Tibial artery (tissue), 4 donors: ENCODE measurements around the gene HDAC4.

Experiments used
- DNase-seq, 2 donors: peaks; one replicate each; pipeline ENCODE4 v3.0.0-alpha.2; 2019
- H3K27ac ChIP-seq, 2 donors: fragments of 200-600 bp; sonication (generic) in 1 of 2; 1 replicate in 1 of 2; 2 replicates in 1 of 2; pipeline ENCODE4 v1.5.1; 2018 to 2019; ENCODE audit warnings: mild to moderate bottlenecking in 1 of 2
- H3K27me3 ChIP-seq, 2 donors: fragments of 200-600 bp; sonication (generic) in 1 of 2; one replicate each; pipeline versions ENCODE4 v1.5.1 to v1.6.0; 2016 to 2019
- H3K36me3 ChIP-seq, 3 donors: fragments of 200-600 bp; sonication (generic) in 2 of 3; one replicate each; pipeline ENCODE4 v1.5.1; 2016 to 2019; ENCODE audit warnings: mild to moderate bottlenecking in 2 of 3
- H3K4me1 ChIP-seq, 4 donors: fragments of 200-600 bp; sonication (generic) in 2 of 4; 1 replicate in 3 of 4; 2 replicates in 1 of 4; pipeline ENCODE4 v1.5.1; 2016 to 2019
- H3K4me3 ChIP-seq, 2 donors: fragments of 200-600 bp; sonication (generic) in 1 of 2; 1 replicate in 1 of 2; 2 replicates in 1 of 2; pipeline ENCODE4 v1.5.1; 2018 to 2019; ENCODE audit warnings: mild to moderate bottlenecking in 2 of 2
- H3K9me3 ChIP-seq, 3 donors: fragments of 200-600 bp; sonication (generic) in 1 of 3; one replicate each; pipeline ENCODE4 v1.5.1; 2016 to 2019
- intact Hi-C: fragments of 100-400 bp; cut with DNase I; formaldehyde crosslinking; loops from one replicate; pipeline ENCODE4 v1.15.0; 2023; ENCODE audit warnings: low total_unique reads
- TF ChIP-seq, protein P1 (sequence below), 2 experiments: fragments of 200-600 bp in 1 of 2; fragments of 450-650 bp in 1 of 2; IDR thresholded peaks; one replicate each; pipeline ENCODE4 v1.5.1; 2017 to 2019; ENCODE audit warnings: antibody characterized with exemption in 2 of 2, mild to moderate bottlenecking in 1 of 2, moderate library complexity in 1 of 2

Gene HDAC4

DNA sequence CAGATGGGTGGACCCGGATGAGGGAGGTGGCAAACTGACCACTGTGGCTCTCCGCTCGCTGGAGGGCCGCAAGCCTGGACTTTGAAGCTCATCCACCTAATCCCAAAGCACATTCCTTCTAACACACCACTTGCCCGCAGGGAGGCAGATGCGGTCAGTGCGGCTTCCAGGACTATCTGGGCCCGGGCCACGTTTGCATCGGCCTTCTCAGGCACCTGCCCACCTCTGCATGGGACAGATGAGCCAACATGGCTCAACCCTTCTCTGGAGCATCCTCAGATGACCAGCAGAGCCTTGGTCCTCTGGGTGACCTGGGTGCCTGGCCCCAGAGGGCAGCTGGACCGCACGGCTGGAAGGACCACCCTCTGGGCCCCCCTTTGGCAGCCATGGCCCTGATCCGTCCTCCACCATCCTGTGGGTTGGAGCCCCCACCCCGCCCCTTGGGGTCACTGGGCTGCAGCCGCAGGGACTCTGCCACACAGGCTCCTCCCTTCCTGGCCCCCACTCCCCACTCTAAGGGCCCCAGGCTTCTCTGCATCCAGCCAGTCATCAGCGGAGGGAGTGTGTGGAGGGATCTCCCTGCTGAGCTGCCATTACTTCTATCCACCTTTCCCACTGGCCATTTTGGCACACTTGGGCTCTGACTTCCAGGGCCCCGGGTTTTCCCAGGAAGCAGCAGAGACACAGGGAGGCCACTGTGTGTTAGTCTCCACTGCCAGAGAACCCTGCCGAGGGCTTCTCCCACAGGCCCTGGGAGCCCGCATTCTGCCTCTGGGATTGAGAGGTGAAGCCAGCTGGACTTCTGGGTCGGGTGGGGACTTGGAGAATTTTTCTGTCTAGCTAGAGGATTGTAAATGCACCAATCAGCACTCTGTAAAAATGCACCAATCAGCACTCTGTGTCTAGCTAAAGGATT lies 12.3 kb downstream of the HDAC4 start:
- Histone ChIP-seq H3K4me1 (peaks cover 0 to 6% (median 2%) of the 10 kb centered on the region in 4 donors), H3K27me3 (no peaks in the 10 kb centered on the region), H3K27ac (no peak overlapping the region), H3K9me3 (no peaks in the 10 kb centered on the region), H3K36me3 (peaks cover 4 to 6% (median 5%) of the 10 kb centered on the region in 3 donors), H3K4me3 (no peak overlapping the region)
- TF ChIP-seq, protein P1, sequence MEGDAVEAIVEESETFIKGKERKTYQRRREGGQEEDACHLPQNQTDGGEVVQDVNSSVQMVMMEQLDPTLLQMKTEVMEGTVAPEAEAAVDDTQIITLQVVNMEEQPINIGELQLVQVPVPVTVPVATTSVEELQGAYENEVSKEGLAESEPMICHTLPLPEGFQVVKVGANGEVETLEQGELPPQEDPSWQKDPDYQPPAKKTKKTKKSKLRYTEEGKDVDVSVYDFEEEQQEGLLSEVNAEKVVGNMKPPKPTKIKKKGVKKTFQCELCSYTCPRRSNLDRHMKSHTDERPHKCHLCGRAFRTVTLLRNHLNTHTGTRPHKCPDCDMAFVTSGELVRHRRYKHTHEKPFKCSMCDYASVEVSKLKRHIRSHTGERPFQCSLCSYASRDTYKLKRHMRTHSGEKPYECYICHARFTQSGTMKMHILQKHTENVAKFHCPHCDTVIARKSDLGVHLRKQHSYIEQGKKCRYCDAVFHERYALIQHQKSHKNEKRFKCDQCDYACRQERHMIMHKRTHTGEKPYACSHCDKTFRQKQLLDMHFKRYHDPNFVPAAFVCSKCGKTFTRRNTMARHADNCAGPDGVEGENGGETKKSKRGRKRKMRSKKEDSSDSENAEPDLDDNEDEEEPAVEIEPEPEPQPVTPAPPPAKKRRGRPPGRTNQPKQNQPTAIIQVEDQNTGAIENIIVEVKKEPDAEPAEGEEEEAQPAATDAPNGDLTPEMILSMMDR (IDR thresholded peaks at IDR 0.05), result no peak
- DNase-seq, result peak in 1 of 2 donors; percentile 62
- intact Hi-C loops, result no loop called here

DNA sequence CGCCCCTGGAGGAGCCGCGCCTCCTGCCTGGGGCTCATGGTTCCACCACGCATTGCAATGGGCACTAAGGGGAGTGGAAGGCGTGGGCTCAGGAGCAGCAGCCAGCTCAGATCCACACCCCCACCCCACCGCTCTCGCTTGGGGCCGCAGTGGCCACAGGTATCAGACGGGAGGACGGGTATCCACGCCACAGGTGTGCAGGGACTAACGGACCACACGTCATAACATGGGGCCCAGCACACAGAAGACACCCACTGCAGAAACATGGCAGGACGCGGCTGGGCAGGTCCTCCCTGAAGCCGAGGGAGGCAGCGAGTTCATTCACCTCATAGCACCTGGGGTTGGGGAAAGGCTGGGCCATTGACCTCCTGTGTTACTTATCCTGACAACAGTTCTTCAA lies 13.0 kb downstream of the HDAC4 start:
- TF ChIP-seq, protein P1 (IDR thresholded peaks at IDR 0.05), result no peak
- H3K27me3 ChIP-seq, result no peaks in the 10 kb centered on the region
- no peak overlapping the region for H3K4me3 ChIP-seq
- peak in 1 of 2 donors; percentile 58 for DNase-seq
- intact Hi-C loops, result no loop called here
- no peak overlapping the region for H3K27ac ChIP-seq
- H3K36me3 ChIP-seq, result peaks cover 4 to 6% (median 5%) of the 10 kb centered on the region in 3 donors
- no peaks in the 10 kb centered on the region for H3K9me3 ChIP-seq
- H3K4me1 ChIP-seq, result no peaks in the 10 kb centered on the region

DNA sequence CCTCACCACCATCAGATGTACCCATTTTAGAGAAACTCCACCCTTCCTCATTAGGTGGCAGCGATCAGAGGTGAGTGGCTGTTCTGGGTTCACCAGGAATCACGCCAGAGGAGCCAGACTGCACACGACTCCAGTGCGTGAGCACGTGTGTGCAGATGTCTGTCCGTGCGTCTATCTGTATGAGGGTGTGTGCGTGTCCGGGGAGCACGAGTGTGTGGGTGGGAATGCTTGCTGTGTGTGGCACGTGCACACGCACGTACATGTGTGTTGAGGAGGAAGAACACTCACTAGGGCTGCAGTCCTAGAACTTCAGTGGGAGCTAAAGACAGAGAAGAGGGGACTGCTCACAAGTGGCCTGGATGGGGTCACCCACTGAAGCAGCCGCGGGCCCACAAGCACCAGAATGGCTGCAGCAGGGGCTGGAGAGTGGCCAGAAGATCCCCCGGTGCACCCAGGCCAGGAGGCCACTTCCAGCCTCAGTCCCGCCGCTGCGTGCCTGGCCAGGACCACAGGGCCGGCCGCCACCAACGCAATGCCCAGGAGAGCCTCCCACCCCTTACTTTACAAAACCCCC lies 13.9 kb downstream of the HDAC4 start:
- H3K4me3 ChIP-seq, result no peak overlapping the region
- H3K27ac ChIP-seq, result no peak overlapping the region
- H3K27me3 ChIP-seq, result no peaks in the 10 kb centered on the region
- intact Hi-C loops, result no loop called here
- peaks cover 4 to 6% (median 5%) of the 10 kb centered on the region in 3 donors for H3K36me3 ChIP-seq
- no peaks in the 10 kb centered on the region for H3K4me1 ChIP-seq
- DNase-seq, result peak in 1 of 2 donors; percentile 52
- H3K9me3 ChIP-seq, result no peaks in the 10 kb centered on the region
- TF ChIP-seq, protein P1 (IDR thresholded peaks at IDR 0.05), result no peak

DNA sequence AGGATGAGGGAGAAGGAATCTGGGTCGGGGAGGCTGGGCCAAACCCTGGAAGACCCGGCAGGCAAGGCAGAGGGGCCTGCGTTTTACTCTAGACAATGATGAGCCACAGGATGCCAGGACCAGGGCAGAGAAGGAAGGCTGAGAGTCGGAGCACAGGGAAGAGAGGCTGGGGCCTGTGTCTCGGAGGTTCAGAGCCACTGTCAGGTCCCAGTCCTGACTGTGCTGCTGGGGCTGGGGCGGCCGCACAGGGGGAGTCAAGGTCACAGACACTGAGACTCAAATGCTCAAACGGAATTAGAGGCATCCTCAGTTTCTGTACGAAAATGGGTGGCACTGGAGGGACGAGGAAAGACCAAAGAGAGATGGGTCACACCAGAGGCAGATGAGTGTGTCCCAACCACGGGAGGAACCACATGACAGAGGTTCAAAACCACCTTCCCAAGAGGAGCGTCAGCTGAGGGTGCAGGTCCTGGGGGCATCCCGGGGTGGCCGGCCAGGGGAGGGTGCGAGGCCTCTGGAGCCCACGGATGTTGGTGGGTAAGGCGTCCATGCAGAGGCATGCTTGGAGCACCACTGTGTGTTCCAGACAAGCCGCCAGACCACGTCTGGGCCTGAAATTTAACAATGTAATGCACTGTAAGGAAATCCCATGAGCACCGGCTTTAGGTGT lies 14.7 kb downstream of the HDAC4 start:
- no peaks in the 10 kb centered on the region for H3K4me1 ChIP-seq
- no peak overlapping the region for H3K4me3 ChIP-seq
- H3K36me3 ChIP-seq, result peaks cover 4 to 7% (median 5%) of the 10 kb centered on the region in 3 donors
- H3K9me3 ChIP-seq, result no peaks in the 10 kb centered on the region
- no peaks in the 10 kb centered on the region for H3K27me3 ChIP-seq
- TF ChIP-seq, protein P1 (IDR thresholded peaks at IDR 0.05), result no peak
- no peak overlapping the region for H3K27ac ChIP-seq
- peak in 1 of 2 donors; percentile 56 for DNase-seq
- intact Hi-C loops, result no loop called here

DNA sequence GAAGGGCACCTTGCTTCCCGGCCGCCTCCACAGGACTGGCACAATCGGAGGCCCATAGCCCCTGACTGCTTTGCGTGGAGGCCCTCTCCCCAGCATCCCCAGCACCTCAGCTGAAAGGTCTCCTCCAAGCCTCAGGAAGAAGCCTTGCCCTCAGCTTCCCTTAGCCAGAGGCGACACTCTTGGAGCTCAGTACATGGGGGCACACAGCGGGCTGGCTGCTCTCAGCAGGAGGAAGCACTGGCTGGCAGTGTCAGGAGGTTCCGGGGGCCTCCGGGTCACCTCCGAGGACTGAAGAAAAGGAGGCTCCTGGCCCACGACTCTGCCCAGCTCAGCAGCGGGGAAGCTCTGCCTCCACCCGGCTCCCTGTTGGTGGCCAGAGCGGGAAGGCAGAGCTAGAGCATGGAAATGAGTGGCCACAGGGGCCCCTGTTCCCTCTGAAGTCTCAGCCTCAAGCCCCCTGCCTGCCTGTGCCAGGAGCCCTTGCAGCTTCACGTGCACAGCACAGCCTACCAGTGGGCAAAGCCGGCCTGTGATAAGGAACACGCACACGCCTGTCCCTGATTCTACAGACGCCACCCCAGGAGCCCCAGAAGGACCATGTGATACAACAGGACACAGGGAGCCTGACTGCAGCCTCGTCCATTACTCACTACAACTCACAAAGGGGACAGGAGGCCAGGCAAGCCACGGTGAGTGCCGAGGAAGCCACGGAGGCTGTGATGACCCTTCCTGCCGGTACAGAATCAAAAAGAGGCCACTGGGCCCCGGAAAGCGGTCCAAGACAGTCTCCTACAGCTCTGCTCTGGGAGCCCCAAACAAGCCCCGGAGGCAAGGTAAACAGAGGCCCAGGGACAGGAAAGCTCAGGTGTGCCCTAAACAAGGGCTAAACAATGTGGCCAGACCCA lies 15.5 kb downstream of the HDAC4 start:
- peak in 1 of 2 donors; percentile 42 for DNase-seq
- H3K27me3 ChIP-seq, result no peaks in the 10 kb centered on the region
- no peak overlapping the region for H3K4me3 ChIP-seq
- H3K4me1 ChIP-seq, result no peaks in the 10 kb centered on the region
- H3K27ac ChIP-seq, result no peak overlapping the region
- intact Hi-C loops, result no loop called here
- H3K36me3 ChIP-seq, result peaks cover 4 to 11% (median 5%) of the 10 kb centered on the region in 3 donors
- no peaks in the 10 kb centered on the region for H3K9me3 ChIP-seq
- TF ChIP-seq, protein P1 (IDR thresholded peaks at IDR 0.05), result no peak
